Left ventricle myocardium superior (tissue), 1 donor: ENCODE results near the gene APCDD1. TPM values are rescaled to one million over a fixed set of nuclear protein-coding genes. Genes with fewer than 3 reads are reported as not detected.
A peak's percentile ranks its signal among the peaks of the same experiment; 100 is the strongest.
"Not testable (repeated sequence)": the region's sequence is repeated elsewhere in the genome, so short reads cannot be mapped to it uniquely, and the experiment has no call there.

Experiments
- ATAC-seq: fragments of 200-7000 bp; cut with Tn5 transposase; one replicate; pipeline ENCODE4 v1.9.1; 2020; ENCODE audit warnings: mild to moderate bottlenecking, moderate library complexity
- DNase-seq: peaks from one replicate; pipeline ENCODE4 v3.0.0-alpha.2; 2020
- intact Hi-C: fragments of 100-400 bp; cut with micrococcal nuclease; formaldehyde crosslinking; loops from one replicate; pipeline ENCODE4 v1.11.0; 2022
- total RNA-seq: library from RNA; stranded (reverse); fragmentation: NEBNext Ultra II Directional; extraction: Animal tissue kit (Norgen Biotek cat#: 25700); gene quantifications from one replicate; pipeline ENCODE4 v1.2.1, GENCODE V29; 2021
- donor health status: DM: no; HTN: yes; CAD: no; lungs with severe emphysema.

Gene APCDD1
- total RNA-seq, 1 donor from 2014 or later = 24.9 TPM

GRCh38 chr18:10481831-10482230 is 27.4 kb downstream of the APCDD1 start:
- ATAC-seq (no peak), DNase-seq (no peak)
- intact Hi-C loops = no loop called here

DNA sequence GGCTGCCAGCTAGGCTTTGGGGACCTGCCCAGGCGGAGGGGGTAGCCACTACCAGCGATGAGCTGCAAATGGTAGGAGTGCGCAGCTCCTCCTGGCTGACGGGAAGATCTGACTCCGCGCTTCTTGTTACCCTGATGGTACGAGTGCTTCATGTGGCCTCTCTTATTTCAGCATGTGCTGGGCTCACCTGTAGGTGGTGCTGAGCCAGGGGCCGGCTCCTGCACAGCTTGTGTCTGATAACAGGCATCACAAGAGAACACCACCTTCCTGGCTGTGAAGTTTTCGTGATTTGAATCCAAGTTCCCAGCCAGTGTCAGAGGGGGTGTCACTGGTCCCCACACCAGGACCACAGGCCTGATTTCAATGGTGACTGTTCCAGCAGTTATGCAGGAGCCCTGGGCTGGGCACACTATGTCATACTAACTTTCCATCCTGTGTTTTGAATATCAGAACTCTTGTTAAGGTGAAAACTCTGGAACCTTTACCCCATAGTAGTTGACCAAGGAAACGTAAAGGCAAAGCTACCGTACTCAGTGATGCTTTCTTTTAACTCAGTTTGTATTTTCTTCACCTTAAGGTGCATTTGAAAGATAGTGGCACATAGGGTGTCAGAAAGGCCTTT is 28.0 kb downstream of the APCDD1 start:
- intact Hi-C loops = no loop called here
- DNase-seq (no peak), ATAC-seq (no peak)

GRCh38 chr18:10482985-10483949 is 28.8 kb downstream of the APCDD1 start:
- intact Hi-C loops = no loop called here
- ATAC-seq = peak; percentile 71
- DNase-seq = peak; percentile 61

DNA sequence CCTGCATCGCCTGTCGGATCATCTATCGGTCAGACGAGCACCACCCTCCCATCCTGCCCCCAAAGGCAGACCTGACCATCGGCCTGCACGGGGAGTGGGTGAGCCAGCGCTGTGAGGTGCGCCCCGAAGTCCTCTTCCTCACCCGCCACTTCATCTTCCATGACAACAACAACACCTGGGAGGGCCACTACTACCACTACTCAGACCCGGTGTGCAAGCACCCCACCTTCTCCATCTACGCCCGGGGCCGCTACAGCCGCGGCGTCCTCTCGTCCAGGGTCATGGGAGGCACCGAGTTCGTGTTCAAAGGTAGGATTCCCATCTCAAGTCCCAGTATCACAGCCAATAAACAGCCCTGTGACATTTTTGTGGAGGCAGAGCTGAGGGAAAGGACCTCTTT is 31.0 kb downstream of the APCDD1 start:
- intact Hi-C loops = no loop called here
- no peak for ATAC-seq

GRCh38 chr18:10486362-10486761 is 31.9 kb downstream of the APCDD1 start:
- intact Hi-C loops = no loop called here

More for the DNA sequence above, 31.0 kb downstream of the APCDD1 start:
- DNase-seq = no peak

DNA sequence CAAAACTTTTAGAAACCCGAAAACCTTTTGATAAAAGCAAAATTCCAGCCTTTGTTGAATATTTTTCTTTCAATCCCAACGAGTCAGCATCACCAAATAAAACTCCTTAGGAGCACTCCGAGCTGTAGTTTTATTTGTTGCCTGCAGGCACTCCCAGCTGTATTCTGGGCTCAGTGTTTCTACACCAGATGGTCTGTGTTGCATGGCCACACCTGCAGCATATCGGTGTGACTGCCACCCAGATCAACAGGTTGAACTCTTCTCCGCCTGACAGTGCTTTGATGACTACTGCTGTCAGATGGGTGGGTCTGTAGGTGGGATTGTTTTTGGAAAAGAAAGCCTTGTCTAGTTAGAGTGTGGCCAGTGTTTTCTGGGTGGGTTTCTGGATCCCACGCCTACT is 32.7 kb downstream of the APCDD1 start:
- DNase-seq (no peak), ATAC-seq (no peak)
- intact Hi-C loops = no loop called here

More at GRCh38 chr18:10486362-10486761, 31.9 kb downstream of the APCDD1 start:
- ATAC-seq (no peak), DNase-seq (no peak)

GRCh38 chr18:10488017-10488416 is 33.6 kb downstream of the APCDD1 start:
- no peak for ATAC-seq
- no peak for DNase-seq
- intact Hi-C loops = no loop called here

DNA sequence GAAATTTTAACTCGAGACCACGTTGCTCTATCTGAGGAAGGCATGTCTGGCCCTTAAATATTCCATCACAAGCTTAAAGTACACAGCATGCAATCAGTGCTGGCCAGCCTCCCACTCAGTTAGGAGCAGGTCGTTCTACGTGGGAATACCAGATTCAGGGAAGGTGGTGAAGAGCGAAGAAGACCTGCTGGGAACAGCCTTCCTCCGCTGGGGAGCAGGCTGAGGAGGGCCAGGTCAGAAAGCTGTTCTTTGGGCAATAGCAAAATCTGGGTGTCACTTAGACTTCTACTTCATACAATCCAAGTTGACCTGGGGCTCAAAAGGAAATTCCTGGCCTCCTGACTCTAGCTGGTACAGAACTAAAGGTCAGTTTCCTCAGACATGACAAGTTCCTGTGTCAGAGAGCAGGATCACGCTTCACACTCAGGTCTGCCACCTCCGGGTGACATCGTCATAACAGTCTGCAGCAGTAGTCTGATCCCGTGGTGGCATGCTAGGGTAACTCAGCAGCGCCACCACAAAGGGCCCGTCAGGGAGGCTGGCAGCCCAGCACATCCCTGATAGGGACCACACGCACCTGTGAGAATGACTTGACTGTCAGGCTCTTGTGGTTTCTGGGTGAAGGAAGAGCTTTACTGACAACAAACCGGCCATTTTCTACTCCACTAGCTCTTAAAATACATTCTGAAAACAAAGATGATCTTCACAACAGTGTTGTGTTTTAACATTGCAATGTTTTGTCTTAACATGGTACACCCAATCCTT is 36.1 kb downstream of the APCDD1 start:
- intact Hi-C loops = no loop called here
- DNase-seq (peak; percentile 43), ATAC-seq (peak; percentile 78)

DNA sequence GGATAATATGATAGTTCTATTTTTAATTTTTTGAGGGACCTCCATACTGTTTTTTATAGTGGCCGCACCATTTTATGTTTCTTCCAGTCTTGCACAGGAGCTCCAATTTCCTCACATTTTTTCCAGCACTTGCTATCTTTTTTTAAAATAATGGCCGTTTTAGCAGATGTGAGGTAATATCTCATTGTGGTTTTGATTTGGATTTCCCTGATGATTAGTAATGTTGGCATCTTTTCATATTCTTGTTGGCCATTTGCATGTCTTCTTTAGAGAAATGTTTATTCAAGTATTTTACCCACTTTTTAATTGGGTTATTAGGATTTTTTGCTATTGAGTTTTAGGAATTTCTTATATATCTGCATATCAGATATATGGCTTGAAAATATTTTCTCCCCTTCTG is 41.5 kb downstream of the APCDD1 start:
- DNase-seq (no peak), ATAC-seq (no peak)
- intact Hi-C loops = no loop called here

DNA sequence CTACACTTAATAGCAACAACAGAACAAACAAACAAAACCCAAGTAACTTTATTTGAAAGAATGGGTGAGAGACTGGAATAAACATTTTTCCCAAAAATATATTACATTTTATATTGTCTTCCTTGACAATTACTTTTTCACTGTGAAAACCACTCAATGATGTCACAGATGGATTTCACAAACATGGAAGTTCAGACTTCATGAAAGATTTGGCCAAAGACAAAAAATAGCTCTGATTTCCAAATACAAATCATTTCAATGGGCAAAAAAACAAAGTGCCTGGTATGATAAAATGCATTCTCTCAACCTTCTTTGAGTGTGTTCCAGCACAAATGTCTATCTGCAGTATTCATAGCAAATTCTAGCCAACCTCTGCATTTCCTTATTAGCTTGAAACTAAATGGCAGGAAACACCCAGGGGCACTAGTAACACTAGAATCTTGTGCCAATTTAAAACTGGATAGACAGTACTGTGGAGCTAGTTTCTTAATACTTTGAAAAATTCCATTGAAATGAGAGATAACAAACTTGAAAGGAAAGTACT is 42.8 kb downstream of the APCDD1 start:
- no peak for ATAC-seq
- intact Hi-C loops = no loop called here

DNA sequence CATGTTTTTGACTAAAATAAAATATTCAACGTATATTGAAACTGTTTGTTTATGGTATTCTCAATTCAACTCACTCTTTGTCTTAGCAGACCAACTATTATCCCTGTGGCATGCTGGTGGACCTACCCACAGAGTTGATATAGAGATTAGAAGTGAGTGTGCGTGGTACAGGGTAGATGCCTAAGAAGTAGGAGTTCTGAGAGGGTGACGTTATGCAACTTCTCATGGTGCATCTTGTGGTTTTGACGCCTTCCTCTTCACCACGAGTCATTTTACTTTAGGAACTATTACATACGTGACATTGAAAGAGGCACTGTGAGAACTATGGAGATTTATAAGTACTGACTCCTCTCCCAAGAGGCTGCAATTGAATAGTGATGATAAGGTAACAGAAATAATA is 44.8 kb downstream of the APCDD1 start:
- intact Hi-C loops = no loop called here
- no peak for DNase-seq
- no peak for ATAC-seq

More for the DNA sequence above, 42.8 kb downstream of the APCDD1 start:
- no peak for DNase-seq

- ATAC-seq (no peak), DNase-seq (no peak)
- intact Hi-C loops = no loop called here
These were observed 45.6 kb downstream of the APCDD1 start for GRCh38 chr18:10500038-10500437.

DNA sequence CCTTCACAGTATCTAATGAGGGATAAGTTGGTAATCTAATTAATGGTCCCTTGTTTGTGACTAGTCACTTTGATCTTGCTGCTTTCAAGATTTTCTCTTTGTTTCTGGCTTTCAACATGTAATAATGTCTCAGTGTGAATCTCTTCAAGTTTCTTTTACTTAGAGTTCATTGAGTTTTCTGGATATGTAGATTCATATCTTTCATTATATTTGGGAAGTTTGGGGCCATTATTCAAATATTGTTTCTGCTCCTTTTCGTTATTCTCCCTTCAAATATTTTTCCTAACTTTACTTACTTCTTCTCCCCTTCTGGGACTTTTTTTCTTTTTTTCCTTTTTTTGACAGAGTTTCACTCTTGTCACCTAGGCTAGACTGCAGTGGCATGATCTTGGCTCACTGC is 50.3 kb downstream of the APCDD1 start:
- DNase-seq (no peak), ATAC-seq (no peak)
- intact Hi-C loops = no loop called here

- ATAC-seq, intact Hi-C loops, DNase-seq: not testable (repeated sequence)
These were observed 51.5 kb downstream of the APCDD1 start for GRCh38 chr18:10505892-10506291.

- intact Hi-C loops = no loop called here
- ATAC-seq (no peak), DNase-seq (no peak)
These were observed 54.2 kb downstream of the APCDD1 start for GRCh38 chr18:10508591-10508990.

DNA sequence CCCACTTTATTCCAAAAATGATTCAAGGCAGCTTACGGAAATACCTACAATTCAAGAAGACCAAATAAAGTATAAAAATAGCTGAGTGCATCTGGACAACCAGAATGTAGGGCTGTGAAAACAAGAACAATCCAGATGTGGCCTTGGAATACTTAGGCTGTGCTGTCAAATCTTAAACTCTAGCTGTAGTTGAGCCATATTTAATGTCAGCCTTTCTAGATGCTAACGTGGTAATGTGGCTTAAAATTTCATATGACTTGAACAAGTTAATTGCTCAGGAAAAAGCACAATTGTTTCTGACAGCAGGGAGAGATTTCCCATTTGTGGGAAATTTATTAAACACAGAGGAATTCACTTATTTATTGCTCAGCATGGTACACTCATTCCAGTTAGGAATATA is 56.8 kb downstream of the APCDD1 start:
- DNase-seq (no peak), ATAC-seq (no peak)
- intact Hi-C loops = no loop called here

- DNase-seq (no peak), ATAC-seq (peak; percentile 21)
- intact Hi-C loops = no loop called here
These were observed 59.6 kb downstream of the APCDD1 start for GRCh38 chr18:10514082-10514481.

GRCh38 chr18:10514601-10515000 is 60.2 kb downstream of the APCDD1 start:
- ATAC-seq (no peak), DNase-seq (no peak)
- intact Hi-C loops = no loop called here

DNA sequence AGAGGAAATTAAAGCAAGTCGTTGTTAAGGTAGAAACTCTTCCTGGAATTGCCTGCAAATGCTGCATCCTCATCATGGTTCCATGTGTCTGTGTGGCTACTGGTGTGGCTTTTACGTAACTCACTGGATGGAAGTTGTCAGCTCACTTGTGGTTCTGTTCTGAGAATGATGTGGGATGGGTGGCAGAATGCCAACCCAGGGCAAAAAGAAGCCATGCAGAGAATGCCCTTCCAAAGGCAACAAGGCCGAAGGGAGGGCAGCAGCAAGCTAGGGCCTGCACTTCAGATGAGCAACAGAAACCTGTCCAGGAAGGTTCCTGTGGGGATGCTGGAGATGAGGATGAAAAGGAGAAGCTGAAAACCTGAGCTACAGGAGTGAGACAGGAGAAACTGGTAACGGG is 61.0 kb downstream of the APCDD1 start:
- intact Hi-C loops = no loop called here
- DNase-seq (no peak), ATAC-seq (no peak)

GRCh38 chr18:10516078-10516477 is 61.6 kb downstream of the APCDD1 start:
- ATAC-seq (no peak), DNase-seq (no peak)
- intact Hi-C loops = no loop called here
